ENCODE results near the gene MBNL2. TPM values are rescaled to one million over a fixed set of nuclear protein-coding genes. Genes with fewer than 3 reads are reported as not detected.

MBNL2 gene
- total and polyA plus RNA-seq, 2 of the 13 experiments (the other 11 are each of a cell fraction or from before 2014, with no cell fraction given) = 30.8 to 59.0 TPM

- no peak for TF ChIP-seq SRSF1 (optimal IDR thresholded peaks at IDR 0.05; ENCODE audit: low read depth, low read length)
- TF ChIP-seq RCOR2 (CRISPR knock-in tag; IDR thresholded peaks at IDR 0.05) = 0 out of 2 replicates have a peak, but pooled peaks have one; percentile 19
- TF ChIP-seq NFRKB (IDR thresholded peaks at IDR 0.05) = no peak
- no peak for TF ChIP-seq ZNF674 (CRISPR knock-in tag; IDR thresholded peaks at IDR 0.05; ENCODE audit: low read depth)
- no peak; the same call in 1 of the 2 replicates for TF ChIP-seq POGK (CRISPR knock-in tag; conservative IDR thresholded peaks at IDR 0.05)
- TF ChIP-seq TCF7L2 (IDR thresholded peaks at IDR 0.05; ENCODE audit: low read depth, low read length) = no peak
- TF ChIP-seq, protein P1, sequence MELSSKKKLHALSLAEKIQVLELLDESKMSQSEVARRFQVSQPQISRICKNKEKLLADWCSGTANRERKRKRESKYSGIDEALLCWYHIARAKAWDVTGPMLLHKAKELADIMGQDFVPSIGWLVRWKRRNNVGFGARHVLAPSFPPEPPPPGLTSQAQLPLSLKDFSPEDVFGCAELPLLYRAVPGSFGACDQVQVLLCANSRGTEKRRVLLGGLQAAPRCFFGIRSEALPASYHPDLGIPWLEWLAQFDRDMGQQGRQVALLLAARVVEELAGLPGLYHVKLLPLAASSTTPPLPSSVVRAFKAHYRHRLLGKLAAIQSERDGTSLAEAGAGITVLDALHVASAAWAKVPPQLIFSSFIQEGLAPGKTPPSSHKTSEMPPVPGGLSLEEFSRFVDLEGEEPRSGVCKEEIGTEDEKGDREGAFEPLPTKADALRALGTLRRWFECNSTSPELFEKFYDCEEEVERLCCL (CRISPR knock-in tag; IDR thresholded peaks at IDR 0.05; ENCODE audit: borderline replicate concordance) = no peak
- TF ChIP-seq HNF4A (CRISPR knock-in tag; IDR thresholded peaks at IDR 0.05) = no peak
- 0 out of 2 replicates have a peak, but pooled peaks have one; percentile 26 for TF ChIP-seq CHD4 (IDR thresholded peaks at IDR 0.05; ENCODE audit: borderline replicate concordance, low read length)
- TF ChIP-seq TCF7 (IDR thresholded peaks at IDR 0.05; ENCODE audit: low read depth) = no peak
- no peak for TF ChIP-seq GPBP1L1 (CRISPR knock-in tag; IDR thresholded peaks at IDR 0.05)
- TF ChIP-seq MAFK (conservative IDR thresholded peaks at IDR 0.05 in 1 of 2, IDR thresholded peaks at IDR 0.05 in 1 of 2; ENCODE audit: low read length in 2 of 2) = no peak
- TF ChIP-seq PHB2 (IDR thresholded peaks at IDR 0.05; ENCODE audit: partially characterized antibody) = no peak
- 0 out of 2 replicates have a peak, but pooled peaks have one; percentile 26 for TF ChIP-seq ATF6 (CRISPR knock-in tag; conservative IDR thresholded peaks at IDR 0.05)
- no peak for TF ChIP-seq SCMH1 (CRISPR knock-in tag; IDR thresholded peaks at IDR 0.05; ENCODE audit: borderline replicate concordance)
- TF ChIP-seq FOXC1 (CRISPR knock-in tag; IDR thresholded peaks at IDR 0.05; ENCODE audit: borderline replicate concordance) = no peak
- TF ChIP-seq CBX5 (CRISPR knock-in tag; IDR thresholded peaks at IDR 0.05; ENCODE audit: borderline replicate concordance) = no peak
- no peak for TF ChIP-seq CBX2 (IDR thresholded peaks at IDR 0.05; ENCODE audit: low read depth, low read length)
- no peak for TF ChIP-seq CBX2 (CRISPR knock-in tag; IDR thresholded peaks at IDR 0.05; ENCODE audit: low read depth)
- TF ChIP-seq, protein P2, sequence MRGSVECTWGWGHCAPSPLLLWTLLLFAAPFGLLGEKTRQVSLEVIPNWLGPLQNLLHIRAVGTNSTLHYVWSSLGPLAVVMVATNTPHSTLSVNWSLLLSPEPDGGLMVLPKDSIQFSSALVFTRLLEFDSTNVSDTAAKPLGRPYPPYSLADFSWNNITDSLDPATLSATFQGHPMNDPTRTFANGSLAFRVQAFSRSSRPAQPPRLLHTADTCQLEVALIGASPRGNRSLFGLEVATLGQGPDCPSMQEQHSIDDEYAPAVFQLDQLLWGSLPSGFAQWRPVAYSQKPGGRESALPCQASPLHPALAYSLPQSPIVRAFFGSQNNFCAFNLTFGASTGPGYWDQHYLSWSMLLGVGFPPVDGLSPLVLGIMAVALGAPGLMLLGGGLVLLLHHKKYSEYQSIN (CRISPR knock-in tag; IDR thresholded peaks at IDR 0.05; ENCODE audit: borderline replicate concordance) = no peak
- TF ChIP-seq ZNF552 (CRISPR knock-in tag; IDR thresholded peaks at IDR 0.05; ENCODE audit: borderline replicate concordance) = no peak
- no peak for TF ChIP-seq ESRRA (CRISPR knock-in tag; IDR thresholded peaks at IDR 0.05; ENCODE audit: low read depth)
Measured at GRCh38 chr13:97432917-97433726, 211.0 kb downstream of the MBNL2 start (continued).
